DOHH2 (cell line): ENCODE data around the gene CTNNBL1.

Experiments
- H3F3A ChIP-seq: fragments of 200-600 bp; sonication (generic), shearing (Covaris generic); 2 replicates; pipeline ENCODE4 v1.6.0; 2016; ENCODE audit warnings: antibody characterized with exemption, mild to moderate bottlenecking; ENCODE audit not compliant: control insufficient read depth, insufficient read depth
- H3K27ac ChIP-seq: fragments of 200-600 bp; sonication (generic); 2 replicates; pipeline ENCODE4 v1.5.1; 2014; ENCODE audit warnings: low read depth, mild to moderate bottlenecking, low read length, moderate library complexity
- H3K27me3 ChIP-seq: fragments of 200-600 bp; sonication (generic); 2 replicates; pipeline ENCODE4 v1.6.1; 2014; ENCODE audit warnings: mild to moderate bottlenecking, low read length, mixed read lengths; ENCODE audit not compliant: control insufficient read depth
- H3K36me3 ChIP-seq: fragments of 200-600 bp; sonication (generic); 2 replicates; pipeline ENCODE4 v1.6.1; 2014; ENCODE audit warnings: mild to moderate bottlenecking, low read length, moderate library complexity, mixed read lengths; ENCODE audit not compliant: control insufficient read depth
- H3K4me1 ChIP-seq: fragments of 200-600 bp; sonication (generic); 2 replicates; pipeline ENCODE4 v1.6.1; 2014; ENCODE audit warnings: mild to moderate bottlenecking, low read length, mixed read lengths; ENCODE audit not compliant: control insufficient read depth
- H3K4me2 ChIP-seq: fragments of 200-600 bp; sonication (generic); 2 replicates; pipeline ENCODE4 v1.6.0; 2014; ENCODE audit warnings: mild to moderate bottlenecking, low read length, moderate library complexity
- H3K4me3 ChIP-seq: fragments of 200-600 bp; sonication (generic); 2 replicates; pipeline ENCODE4 v1.5.1; 2014; ENCODE audit warnings: mild to moderate bottlenecking, low read length, mixed read lengths
- H3K79me2 ChIP-seq: fragments of 200-600 bp; sonication (generic); 2 replicates; pipeline ENCODE4 v1.6.1; 2014; ENCODE audit warnings: mild to moderate bottlenecking, low read length, mixed read lengths; ENCODE audit not compliant: control insufficient read depth
- H3K9me2 ChIP-seq: fragments of 200-600 bp; sonication (generic); replicated peaks from 2 replicates; pipeline ENCODE4 v1.6.1; 2014; ENCODE audit warnings: mild to moderate bottlenecking, low read length, mixed read lengths; ENCODE audit not compliant: control insufficient read depth
- H3K9me3 ChIP-seq: fragments of 200-600 bp; sonication (generic); 2 replicates; pipeline ENCODE4 v1.6.1; 2014; ENCODE audit warnings: antibody characterized with exemption, low read length, mixed read lengths; ENCODE audit not compliant: control insufficient read depth, insufficient read depth
- H4K20me1 ChIP-seq: fragments of 200-600 bp; sonication (generic); 2 replicates; pipeline ENCODE4 v1.6.0; 2014; ENCODE audit warnings: low read depth, mild to moderate bottlenecking, antibody characterized with exemption, low read length, moderate library complexity; ENCODE audit not compliant: control insufficient read depth, insufficient read depth
- EZH2phosphoT487 ChIP-seq: fragments of 200-600 bp; sonication (generic); IDR thresholded peaks from 2 replicates; pipeline ENCODE4 v1.6.1; 2017; ENCODE audit warnings: borderline replicate concordance, mild to moderate bottlenecking, antibody characterized with exemption, low read length, moderate library complexity, mixed read lengths
- TF ChIP-seq, protein P1 (sequence below): fragments of 200-600 bp; sonication (generic); IDR thresholded peaks from one replicate; pipeline ENCODE4 v1.5.1; 2014; ENCODE audit warnings: antibody characterized with exemption, mild to moderate bottlenecking, low read depth, low read length; ENCODE audit not compliant: poor library complexity, severe bottlenecking

Gene CTNNBL1

DNA sequence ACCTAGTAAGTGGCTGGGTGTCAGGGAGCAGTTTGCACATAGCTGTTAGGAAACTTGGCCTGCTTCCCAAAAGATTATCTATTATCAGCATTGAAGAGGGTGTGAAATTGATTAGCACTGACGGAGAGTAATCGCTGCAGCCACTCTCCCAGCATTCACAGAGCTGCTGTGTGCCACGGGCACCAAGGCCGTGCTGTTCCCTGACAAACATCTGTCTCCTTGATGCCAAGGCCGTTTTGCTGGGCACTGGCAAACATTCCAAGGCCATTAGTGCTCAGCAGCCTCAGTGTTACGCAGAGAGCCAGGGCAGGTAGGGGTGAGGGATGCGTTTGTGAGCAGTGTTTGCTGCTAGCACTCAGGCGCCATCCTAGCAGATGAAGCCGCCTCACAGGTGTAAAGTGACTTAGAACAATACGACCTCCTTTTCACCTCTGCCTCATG lies 151.4 kb downstream of the CTNNBL1 start:
- Histone ChIP-seq H3K4me3 (no peak overlapping the region), H3K27ac (no peak overlapping the region), H3F3A (no peaks in the 10 kb centered on the region), H3K27me3 (no peaks in the 10 kb centered on the region), H3K36me3 (peaks cover 13% of the 10 kb centered on the region), H4K20me1 (no peaks in the 10 kb centered on the region), H3K4me2 (no peak overlapping the region), H3K4me1 (no peaks in the 10 kb centered on the region), H3K9me3 (no peaks in the 10 kb centered on the region), H3K9me2 (no peaks in the 10 kb centered on the region), H3K79me2 (no peaks in the 10 kb centered on the region)
- TF ChIP-seq, protein P1, sequence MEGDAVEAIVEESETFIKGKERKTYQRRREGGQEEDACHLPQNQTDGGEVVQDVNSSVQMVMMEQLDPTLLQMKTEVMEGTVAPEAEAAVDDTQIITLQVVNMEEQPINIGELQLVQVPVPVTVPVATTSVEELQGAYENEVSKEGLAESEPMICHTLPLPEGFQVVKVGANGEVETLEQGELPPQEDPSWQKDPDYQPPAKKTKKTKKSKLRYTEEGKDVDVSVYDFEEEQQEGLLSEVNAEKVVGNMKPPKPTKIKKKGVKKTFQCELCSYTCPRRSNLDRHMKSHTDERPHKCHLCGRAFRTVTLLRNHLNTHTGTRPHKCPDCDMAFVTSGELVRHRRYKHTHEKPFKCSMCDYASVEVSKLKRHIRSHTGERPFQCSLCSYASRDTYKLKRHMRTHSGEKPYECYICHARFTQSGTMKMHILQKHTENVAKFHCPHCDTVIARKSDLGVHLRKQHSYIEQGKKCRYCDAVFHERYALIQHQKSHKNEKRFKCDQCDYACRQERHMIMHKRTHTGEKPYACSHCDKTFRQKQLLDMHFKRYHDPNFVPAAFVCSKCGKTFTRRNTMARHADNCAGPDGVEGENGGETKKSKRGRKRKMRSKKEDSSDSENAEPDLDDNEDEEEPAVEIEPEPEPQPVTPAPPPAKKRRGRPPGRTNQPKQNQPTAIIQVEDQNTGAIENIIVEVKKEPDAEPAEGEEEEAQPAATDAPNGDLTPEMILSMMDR, result no peak
- TF ChIP-seq EZH2phosphoT487, result no peak

DNA sequence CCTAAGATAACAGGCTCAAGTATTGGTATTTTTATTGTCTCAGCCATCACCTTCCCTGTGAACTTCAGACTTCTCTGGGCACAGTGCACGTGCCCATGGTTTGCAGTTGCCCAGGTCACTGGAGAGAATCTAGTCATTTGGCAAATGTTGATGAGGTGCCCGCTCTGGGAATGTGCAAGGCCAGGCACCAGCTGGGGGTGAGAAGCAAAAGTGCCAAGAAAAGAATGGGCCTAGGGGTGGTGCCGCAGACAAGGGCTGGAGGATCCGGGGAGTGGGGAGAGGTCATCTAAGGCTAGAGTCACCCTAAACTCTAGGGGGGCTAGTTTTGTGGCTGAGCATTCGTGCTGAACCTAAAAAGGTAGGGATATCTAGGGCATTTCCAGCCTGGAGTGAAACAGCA lies 152.0 kb downstream of the CTNNBL1 start:
- H3K4me2 ChIP-seq, result no peak overlapping the region
- peaks cover 3% of the 10 kb centered on the region; the same call in 1 of the 2 replicates for H3K4me1 ChIP-seq
- TF ChIP-seq, protein P1, result no peak
- no peak for TF ChIP-seq EZH2phosphoT487
- no peaks in the 10 kb centered on the region for H3K79me2 ChIP-seq
- no peaks in the 10 kb centered on the region for H4K20me1 ChIP-seq
- H3K27ac ChIP-seq, result no peak overlapping the region
- H3K27me3 ChIP-seq, result no peaks in the 10 kb centered on the region
- no peak overlapping the region for H3K4me3 ChIP-seq
- no peaks in the 10 kb centered on the region for H3F3A ChIP-seq
- H3K9me2 ChIP-seq, result no peaks in the 10 kb centered on the region
- H3K36me3 ChIP-seq, result peaks cover 13% of the 10 kb centered on the region
- no peaks in the 10 kb centered on the region for H3K9me3 ChIP-seq

DNA sequence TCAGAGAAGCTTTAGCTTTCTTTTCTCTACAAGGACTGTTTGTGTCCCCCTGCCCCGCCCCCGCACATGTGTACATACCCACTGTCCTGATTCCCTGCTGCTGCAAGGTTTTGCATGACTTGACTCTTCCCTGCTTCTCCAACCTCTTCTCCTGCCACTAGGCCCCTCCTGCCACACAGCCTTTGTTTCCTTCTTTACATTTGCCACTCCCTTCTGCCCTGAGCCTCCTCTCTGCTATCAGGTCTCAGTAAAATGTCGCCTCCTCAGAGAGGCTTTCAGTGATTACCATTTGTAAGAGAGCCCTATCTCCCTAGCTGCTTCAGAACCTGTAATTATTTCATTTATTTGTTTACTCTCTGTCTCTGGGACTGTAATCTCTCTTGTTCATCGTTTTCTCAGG lies 152.7 kb downstream of the CTNNBL1 start:
- Histone ChIP-seq H3K27ac (no peak overlapping the region), H3K79me2 (no peaks in the 10 kb centered on the region), H3K9me3 (no peaks in the 10 kb centered on the region), H3K9me2 (no peaks in the 10 kb centered on the region), H3K27me3 (no peaks in the 10 kb centered on the region), H3F3A (no peaks in the 10 kb centered on the region), H3K4me2 (no peak overlapping the region), H3K4me1 (peaks cover 9% of the 10 kb centered on the region), H3K36me3 (peaks cover 13% of the 10 kb centered on the region), H3K4me3 (no peak overlapping the region), H4K20me1 (no peaks in the 10 kb centered on the region)
- TF ChIP-seq, protein P1, result no peak
- TF ChIP-seq EZH2phosphoT487, result no peak
